Measurements from ENCODE around the gene COG1. TPM values are rescaled to one million over a fixed set of nuclear protein-coding genes. Genes with fewer than 3 reads are reported as not detected.

Gene COG1
- total RNA-seq, 1 donor from 2014 or later: 35.9 TPM

DNA sequence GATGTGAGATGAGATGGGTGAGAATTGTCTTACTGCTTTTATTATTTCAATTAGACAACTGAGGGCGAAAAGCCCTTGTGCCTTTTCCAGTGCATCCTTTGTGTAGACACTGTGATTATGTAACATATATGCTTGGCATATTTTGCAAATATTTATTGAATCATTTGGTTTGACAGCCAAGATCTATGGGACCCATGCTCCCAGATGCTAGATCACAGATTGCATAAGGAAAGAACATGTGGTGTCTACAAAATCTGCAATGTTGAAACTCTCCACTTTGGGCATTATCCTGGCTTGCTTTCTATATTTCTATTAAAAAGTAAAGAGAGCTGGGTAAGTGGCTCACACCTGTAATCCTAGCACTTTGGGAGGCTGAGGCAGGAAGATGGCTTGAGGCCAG, 4.8 kb upstream of the COG1 start:
- H3K27me3 ChIP-seq: no peaks in the 10 kb centered on the region
- H3K4me3 ChIP-seq: no peak overlapping the region
- TF ChIP-seq, protein P1, sequence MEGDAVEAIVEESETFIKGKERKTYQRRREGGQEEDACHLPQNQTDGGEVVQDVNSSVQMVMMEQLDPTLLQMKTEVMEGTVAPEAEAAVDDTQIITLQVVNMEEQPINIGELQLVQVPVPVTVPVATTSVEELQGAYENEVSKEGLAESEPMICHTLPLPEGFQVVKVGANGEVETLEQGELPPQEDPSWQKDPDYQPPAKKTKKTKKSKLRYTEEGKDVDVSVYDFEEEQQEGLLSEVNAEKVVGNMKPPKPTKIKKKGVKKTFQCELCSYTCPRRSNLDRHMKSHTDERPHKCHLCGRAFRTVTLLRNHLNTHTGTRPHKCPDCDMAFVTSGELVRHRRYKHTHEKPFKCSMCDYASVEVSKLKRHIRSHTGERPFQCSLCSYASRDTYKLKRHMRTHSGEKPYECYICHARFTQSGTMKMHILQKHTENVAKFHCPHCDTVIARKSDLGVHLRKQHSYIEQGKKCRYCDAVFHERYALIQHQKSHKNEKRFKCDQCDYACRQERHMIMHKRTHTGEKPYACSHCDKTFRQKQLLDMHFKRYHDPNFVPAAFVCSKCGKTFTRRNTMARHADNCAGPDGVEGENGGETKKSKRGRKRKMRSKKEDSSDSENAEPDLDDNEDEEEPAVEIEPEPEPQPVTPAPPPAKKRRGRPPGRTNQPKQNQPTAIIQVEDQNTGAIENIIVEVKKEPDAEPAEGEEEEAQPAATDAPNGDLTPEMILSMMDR (IDR thresholded peaks at IDR 0.05): no peak
- H3K27ac ChIP-seq: no peak overlapping the region
- peaks cover 0 to 3% of the 10 kb centered on the region in 2 donors for H3K4me1 ChIP-seq
- H3K36me3 ChIP-seq: no peaks in the 10 kb centered on the region
- intact Hi-C loops (cut with DNase I): no loop called here
- DNase-seq (ENCODE audit: low spot score in 2 of 2): no peak
- H3K9me3 ChIP-seq: no peaks in the 10 kb centered on the region

DNA sequence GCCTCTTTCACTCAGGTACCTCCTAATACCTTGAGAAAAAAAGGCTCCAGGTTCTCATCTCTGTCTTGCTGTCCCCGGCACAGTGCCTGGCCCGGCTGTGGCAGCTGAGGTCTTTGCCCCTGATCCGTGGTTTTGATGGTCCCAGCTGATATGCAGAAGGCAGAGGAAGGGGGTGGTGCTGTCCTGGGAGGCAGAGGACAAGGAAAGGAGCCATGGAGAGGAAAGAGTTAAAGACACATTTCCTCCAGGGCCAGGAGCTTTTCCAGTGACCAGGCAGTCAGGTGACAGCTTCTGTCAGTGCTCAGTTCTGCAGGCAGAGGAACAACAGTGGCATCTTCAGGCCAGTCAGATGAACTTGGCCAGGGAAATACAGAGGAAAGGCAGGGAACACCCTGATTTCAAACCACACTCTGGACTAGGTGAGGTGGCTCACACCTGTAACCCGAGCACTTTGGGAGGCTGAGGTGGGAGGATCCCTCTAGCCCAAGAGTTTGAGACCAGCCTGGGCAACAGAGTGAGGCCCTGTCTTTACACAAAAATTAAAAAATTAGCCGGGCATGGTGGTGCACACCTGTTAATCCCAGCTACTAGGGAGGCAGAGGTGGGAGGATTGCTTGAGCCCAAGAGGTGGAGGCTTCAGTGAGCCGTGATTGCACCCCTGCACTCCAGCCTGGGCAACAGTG, 3.3 kb upstream of the COG1 start:
- no peaks in the 10 kb centered on the region for H3K27me3 ChIP-seq
- DNase-seq (ENCODE audit: low spot score in 2 of 2): no peak
- no peaks in the 10 kb centered on the region for H3K36me3 ChIP-seq
- H3K4me3 ChIP-seq: no peak overlapping the region
- H3K4me1 ChIP-seq: peaks cover 4 to 5% of the 10 kb centered on the region in 2 donors
- intact Hi-C loops (cut with DNase I): loop anchor here (5.0 to 10.0 kb wide), 3 partner anchors 103 to 1215 kb away; partner anchors contain the start of gene TTYH2
- H3K9me3 ChIP-seq: no peaks in the 10 kb centered on the region
- TF ChIP-seq, protein P1 (IDR thresholded peaks at IDR 0.05): no peak
- H3K27ac ChIP-seq: no peak overlapping the region

DNA sequence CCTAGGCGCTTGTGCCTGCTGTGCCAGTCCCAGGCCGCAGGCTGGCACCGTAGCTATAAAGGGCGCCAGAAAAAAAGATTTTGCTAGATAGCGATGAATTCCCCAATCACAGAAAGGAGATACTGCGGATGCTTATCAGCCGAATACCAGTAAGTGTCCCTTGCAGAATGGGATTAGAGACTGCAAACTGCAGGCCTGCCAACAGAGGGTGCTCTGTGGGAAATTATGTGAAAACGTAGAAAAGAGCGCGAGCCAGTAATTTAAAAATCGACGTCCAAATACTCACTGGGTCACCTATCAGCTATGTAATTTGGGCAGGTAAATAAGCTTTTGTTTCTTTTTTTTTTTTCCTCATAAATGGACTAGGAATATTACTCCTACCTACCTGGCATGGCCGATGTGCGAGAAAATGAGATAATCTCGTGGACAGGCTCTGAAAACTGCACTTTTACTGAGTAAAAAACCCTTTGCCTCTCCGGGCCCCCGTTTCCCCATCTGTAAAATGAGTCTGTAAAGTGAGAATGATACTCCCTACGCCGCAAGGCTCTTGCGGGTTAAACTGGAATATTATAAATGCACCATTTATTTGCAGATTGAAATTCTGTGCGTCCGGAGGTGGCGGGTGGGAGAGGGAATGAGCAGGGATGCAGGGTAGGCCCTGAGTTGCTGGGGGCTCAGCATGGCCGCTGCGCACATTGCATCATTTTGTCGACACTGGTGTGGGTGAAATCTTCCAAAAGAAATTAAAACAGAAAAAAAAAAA, 1.2 kb upstream of the COG1 start:
- H3K36me3 ChIP-seq: peaks cover 0 to 4% of the 10 kb centered on the region in 2 donors
- TF ChIP-seq, protein P1 (IDR thresholded peaks at IDR 0.05): peak; percentile 69 to 85 (median 83)
- H3K4me1 ChIP-seq: peaks cover 4 to 6% of the 10 kb centered on the region in 2 donors
- intact Hi-C loops (cut with DNase I): loop anchor here (1.0 to 10.0 kb wide), 5 partner anchors 99 to 1217 kb away; partner anchors contain the start of genes SLC39A11 and TTYH2
- H3K9me3 ChIP-seq: no peaks in the 10 kb centered on the region
- H3K27ac ChIP-seq: peak overlapping the region; percentile 91 to 92
- peak overlapping the region; percentile 64 to 91 for H3K4me3 ChIP-seq
- peak in 1 of 2 donors; percentile 79 for DNase-seq (ENCODE audit: low spot score in 2 of 2)
- no peaks in the 10 kb centered on the region for H3K27me3 ChIP-seq

DNA sequence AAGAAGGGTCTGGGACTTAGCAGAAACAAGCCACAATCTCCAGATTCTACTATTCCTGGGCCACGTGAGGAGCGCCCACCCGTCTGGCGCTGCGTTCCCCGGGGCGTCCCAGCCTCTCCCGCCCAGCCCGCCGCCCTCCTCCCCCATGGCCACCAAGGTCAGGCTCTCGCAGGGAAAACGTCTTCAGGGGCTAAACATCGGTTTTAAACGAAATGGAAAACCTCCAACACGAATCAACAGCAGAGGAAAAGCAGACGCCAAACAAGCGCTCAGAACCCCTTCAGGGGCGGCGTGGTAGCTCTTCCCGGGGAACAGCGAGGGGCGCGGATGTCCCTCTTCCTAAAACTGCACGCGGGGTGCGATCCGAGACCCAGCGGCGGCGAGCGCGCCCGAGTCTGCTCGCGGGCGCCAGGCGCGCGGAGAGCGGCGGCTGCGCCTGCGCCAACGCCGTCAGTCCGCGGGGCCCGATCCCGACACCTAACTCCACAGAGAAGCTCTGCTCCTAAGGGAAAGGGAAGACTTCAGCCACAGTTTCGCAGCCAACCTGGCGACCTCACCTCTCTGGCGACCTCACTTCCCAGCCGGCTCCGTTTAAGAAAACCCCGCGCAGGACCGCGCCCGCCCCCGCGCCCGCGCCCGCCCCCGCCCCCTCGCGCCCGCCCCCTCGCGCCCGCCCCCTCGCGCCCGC, 505 bp upstream of the COG1 start:
- Histone ChIP-seq H3K27me3 (no peaks in the 10 kb centered on the region), H3K9me3 (no peaks in the 10 kb centered on the region), H3K36me3 (peaks cover 7 to 11% of the 10 kb centered on the region in 2 donors), H3K4me3 (peak overlapping the region; percentile 64 to 91), H3K4me1 (peaks cover 4 to 6% of the 10 kb centered on the region in 2 donors), H3K27ac (peak overlapping the region; percentile 91 to 92)
- intact Hi-C loops (cut with DNase I): loop anchor here (2.0 to 10.0 kb wide), 4 partner anchors 100 to 1218 kb away; partner anchors contain the start of genes SLC39A11 and TTYH2
- TF ChIP-seq, protein P1 (IDR thresholded peaks at IDR 0.05): no peak
- peak in 1 of 2 donors; percentile 78 for DNase-seq (ENCODE audit: low spot score in 2 of 2)

- intact Hi-C loops (cut with DNase I): loop anchor here (5.0 to 10.0 kb wide), 3 partner anchors 98 to 1220 kb away; partner anchors contain the start of gene TTYH2
Observed at GRCh38 chr17:73194514-73195222, 1.8 kb downstream of the COG1 start.

More at GRCh38 chr17:73194514-73195222, 1.8 kb downstream of the COG1 start:
- H3K27ac ChIP-seq: no peak overlapping the region
- peaks cover 4 to 6% of the 10 kb centered on the region in 2 donors for H3K4me1 ChIP-seq
- no peak for DNase-seq (ENCODE audit: low spot score in 2 of 2)
- TF ChIP-seq, protein P1 (IDR thresholded peaks at IDR 0.05): no peak
- H3K27me3 ChIP-seq: no peaks in the 10 kb centered on the region
- no peak overlapping the region for H3K4me3 ChIP-seq
- no peaks in the 10 kb centered on the region for H3K9me3 ChIP-seq
- H3K36me3 ChIP-seq: peaks cover 28 to 34% of the 10 kb centered on the region in 2 donors

Measured in ascending aorta (tissue), 2 donors.